Lung (tissue), 12 donors: ENCODE measurements around the gene KRT71. TPM values are rescaled to one million over a fixed set of nuclear protein-coding genes. Genes with fewer than 3 reads are reported as not detected.

Experiments used
- ATAC-seq: fragments of 200-7000 bp; cut with Tn5 transposase; one replicate; pipeline ENCODE4 v1.9.1; 2020; ENCODE audit warnings: moderate number of reproducible peaks; ENCODE audit not compliant: insufficient read depth, low FRiP score
- DNase-seq, 3 donors: peaks; one replicate each; pipeline ENCODE4 v3.0.0-alpha.2; 2013 to 2017
- H3K27ac ChIP-seq, 2 donors: one replicate each; pipeline ENCODE4 v1.5.1; 2013; ENCODE audit warnings: mild to moderate bottlenecking in 2 of 2, moderate library complexity in 2 of 2, control low read depth in 1 of 2, inconsistent platforms in 1 of 2, low read depth in 1 of 2, low read length in 1 of 2
- H3K27me3 ChIP-seq, 3 donors: one replicate each; pipeline ENCODE4 v1.5.1; 2013; ENCODE audit warnings: low read length in 2 of 3; ENCODE audit not compliant: control insufficient read depth in 3 of 3, insufficient read depth in 3 of 3
- H3K36me3 ChIP-seq, 4 donors: one replicate each; pipeline ENCODE4 v1.5.1; 2013; ENCODE audit warnings: low read length in 4 of 4, mild to moderate bottlenecking in 1 of 4, moderate library complexity in 1 of 4; ENCODE audit not compliant: control insufficient read depth in 4 of 4, insufficient read depth in 4 of 4
- H3K4me1 ChIP-seq, 5 donors: one replicate each; pipeline ENCODE4 v1.5.1; 2013; ENCODE audit warnings: low read length in 5 of 5, mild to moderate bottlenecking in 2 of 5, moderate library complexity in 1 of 5; ENCODE audit not compliant: control insufficient read depth in 5 of 5, insufficient read depth in 5 of 5
- H3K4me3 ChIP-seq: one replicate; pipeline ENCODE4 v1.5.1; 2013; ENCODE audit warnings: mild to moderate bottlenecking, control low read depth, moderate library complexity
- H3K9ac ChIP-seq, 2 donors: one replicate each; pipeline ENCODE4 v1.5.1; 2013; ENCODE audit warnings: low read length in 2 of 2, control low read depth in 1 of 2; ENCODE audit not compliant: insufficient read depth in 1 of 2
- H3K9me3 ChIP-seq, 4 donors: one replicate each; pipeline ENCODE4 v1.5.1; 2013; ENCODE audit warnings: low read length in 3 of 4, mild to moderate bottlenecking in 1 of 4, moderate library complexity in 1 of 4; ENCODE audit not compliant: control insufficient read depth in 4 of 4, insufficient read depth in 3 of 4
- WGBS, 2 donors: extraction: QIAGEN DNeasy Blood & Tissue Kit; methylation state at CpG; one replicate each; pipeline ENCODE4 v1.1.7; 2013; 5-methylcytosine and 5-hydroxymethylcytosine counted together
- polyA plus RNA-seq, 2 donors: library from polyadenylated mRNA; stranded (reverse); fragments of 200-250 nt; gene quantifications; one replicate each; pipeline ENCODE4 v1.2.1, GENCODE V29; 2013
- total RNA-seq, 2 donors: library from RNA; depleted of rRNA in 1 of 2; stranded (reverse); fragments of >200 nt in 1 of 2; gene quantifications; one replicate each; pipeline ENCODE4 v1.2.1, GENCODE V29; 2014 to 2021
- TF ChIP-seq, protein P1 (sequence below): IDR thresholded peaks from 2 replicates; pipeline ENCODE4 v1.5.1; 2012; ENCODE audit warnings: mild to moderate bottlenecking; ENCODE audit errors: control extremely low read depth, extremely low read depth
- donor health status: control.
- donor health status: control.
- donor health status: Bipolar disorder and iron deficiency.
- donor health status: healthy.
- donor health status: DM: yes; HTN: yes; CAD: no.

Gene KRT71
- total and polyA plus RNA-seq, 4 donors: not detected

DNA sequence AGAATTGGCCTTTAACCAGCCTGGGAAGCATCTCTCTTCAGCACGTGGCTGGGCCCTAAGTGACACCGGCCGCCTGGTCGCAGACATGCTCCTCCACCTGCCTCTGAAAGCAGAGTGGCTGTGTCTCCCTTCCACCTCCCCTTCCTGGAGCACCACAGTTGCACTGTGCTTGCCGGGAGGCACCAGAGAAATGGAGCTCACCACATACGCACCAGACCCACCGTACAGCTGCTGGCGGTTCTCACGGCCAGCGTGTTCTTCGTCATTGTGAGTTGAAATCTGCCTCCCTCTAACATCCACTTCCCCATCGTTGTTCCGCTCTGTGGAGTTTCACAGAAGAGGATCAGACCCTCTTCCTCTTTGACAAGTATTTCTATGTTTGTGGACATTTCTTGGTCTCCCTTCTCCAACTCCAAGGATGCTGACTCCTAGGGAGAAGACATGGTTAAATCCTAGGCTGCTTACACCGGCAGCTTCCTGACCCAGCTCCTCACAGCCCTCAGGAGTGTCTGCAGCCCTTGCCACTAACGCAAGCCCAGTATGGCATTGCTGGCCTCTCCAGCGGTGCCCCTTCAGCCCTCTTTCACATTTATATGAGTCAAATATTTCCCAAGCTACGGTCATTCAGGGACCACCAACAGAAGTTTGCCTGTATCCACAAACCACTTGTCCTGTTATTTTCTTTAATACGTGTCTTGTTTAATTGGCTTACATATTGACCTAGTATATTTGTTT is 21.2 kb downstream of the KRT71 start:
- H3K4me3 ChIP-seq: no peak overlapping the region
- H3K27ac ChIP-seq: no peak overlapping the region
- H3K4me1 ChIP-seq: no peaks in the 10 kb centered on the region
- no peaks in the 10 kb centered on the region for H3K9me3 ChIP-seq
- TF ChIP-seq, protein P1, sequence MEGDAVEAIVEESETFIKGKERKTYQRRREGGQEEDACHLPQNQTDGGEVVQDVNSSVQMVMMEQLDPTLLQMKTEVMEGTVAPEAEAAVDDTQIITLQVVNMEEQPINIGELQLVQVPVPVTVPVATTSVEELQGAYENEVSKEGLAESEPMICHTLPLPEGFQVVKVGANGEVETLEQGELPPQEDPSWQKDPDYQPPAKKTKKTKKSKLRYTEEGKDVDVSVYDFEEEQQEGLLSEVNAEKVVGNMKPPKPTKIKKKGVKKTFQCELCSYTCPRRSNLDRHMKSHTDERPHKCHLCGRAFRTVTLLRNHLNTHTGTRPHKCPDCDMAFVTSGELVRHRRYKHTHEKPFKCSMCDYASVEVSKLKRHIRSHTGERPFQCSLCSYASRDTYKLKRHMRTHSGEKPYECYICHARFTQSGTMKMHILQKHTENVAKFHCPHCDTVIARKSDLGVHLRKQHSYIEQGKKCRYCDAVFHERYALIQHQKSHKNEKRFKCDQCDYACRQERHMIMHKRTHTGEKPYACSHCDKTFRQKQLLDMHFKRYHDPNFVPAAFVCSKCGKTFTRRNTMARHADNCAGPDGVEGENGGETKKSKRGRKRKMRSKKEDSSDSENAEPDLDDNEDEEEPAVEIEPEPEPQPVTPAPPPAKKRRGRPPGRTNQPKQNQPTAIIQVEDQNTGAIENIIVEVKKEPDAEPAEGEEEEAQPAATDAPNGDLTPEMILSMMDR: no peak
- no peak for DNase-seq
- 59 to 65% methylated on average over 18 of the region's 18 CpGs for WGBS, 2 donors
- no peak for ATAC-seq
- H3K27me3 ChIP-seq: no peaks in the 10 kb centered on the region
- no peak overlapping the region for H3K9ac ChIP-seq
- no peaks in the 10 kb centered on the region for H3K36me3 ChIP-seq

DNA sequence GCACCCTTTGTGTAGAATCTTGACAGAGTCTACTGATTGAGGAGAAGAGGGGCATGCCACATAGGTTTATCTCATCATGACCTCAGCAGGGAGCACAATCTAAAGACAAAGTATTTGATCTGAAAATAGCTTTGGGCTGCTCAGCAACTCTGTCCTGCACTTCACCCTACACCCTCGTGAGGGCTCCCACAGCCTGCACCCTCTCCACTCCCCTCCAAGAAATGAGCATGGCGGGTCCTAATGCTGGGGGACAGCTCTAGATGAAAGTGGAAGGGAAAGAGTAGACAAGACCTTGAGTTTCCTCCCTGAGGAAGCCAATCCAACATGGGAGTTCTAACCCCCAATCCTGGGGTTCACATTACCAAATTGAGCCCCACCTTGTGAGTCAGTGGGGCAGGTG is 22.0 kb downstream of the KRT71 start:
- Histone ChIP-seq H3K9ac (no peak overlapping the region), H3K36me3 (no peaks in the 10 kb centered on the region), H3K27me3 (no peaks in the 10 kb centered on the region), H3K4me1 (no peaks in the 10 kb centered on the region), H3K9me3 (no peaks in the 10 kb centered on the region), H3K4me3 (no peak overlapping the region), H3K27ac (no peak overlapping the region)
- 90% methylated on average over 2 of the region's 2 CpGs for WGBS, 2 donors
- DNase-seq: no peak
- ATAC-seq: no peak
- TF ChIP-seq, protein P1: no peak

DNA sequence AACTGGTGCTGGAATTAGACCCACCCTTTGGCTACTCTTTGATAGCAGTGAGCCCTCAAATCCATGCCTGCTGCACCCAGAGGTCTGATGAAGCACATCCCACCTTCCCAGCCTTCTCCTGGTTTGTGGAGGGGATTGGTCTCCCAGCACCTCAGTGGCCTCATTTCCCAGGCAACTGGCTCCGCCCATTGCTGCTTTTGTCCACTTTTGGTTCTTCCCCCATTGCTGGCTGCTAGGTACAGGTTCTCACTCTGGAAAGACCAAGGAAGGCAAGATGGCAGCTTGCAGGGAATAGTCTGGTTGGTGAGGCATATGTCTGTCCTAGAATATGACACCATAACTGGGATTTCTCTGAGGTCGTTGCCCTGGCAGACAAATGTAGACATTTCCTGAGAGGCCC is 22.6 kb downstream of the KRT71 start:
- ATAC-seq: no peak
- WGBS, 2 donors: 68% methylated on average over 2 of the region's 2 CpGs
- no peak overlapping the region for H3K27ac ChIP-seq

More for the DNA sequence above, 22.6 kb downstream of the KRT71 start:
- TF ChIP-seq, protein P1: no peak
- Histone ChIP-seq H3K4me3 (no peak overlapping the region), H3K9ac (no peak overlapping the region), H3K4me1 (no peaks in the 10 kb centered on the region), H3K36me3 (no peaks in the 10 kb centered on the region), H3K27me3 (no peaks in the 10 kb centered on the region), H3K9me3 (no peaks in the 10 kb centered on the region)
- no peak for DNase-seq
